Lower leg skin (tissue), 3 donors: ENCODE results near the gene LINGO3.

Experiments used
- POLR2A ChIP-seq, 2 donors: fragments of 450-650 bp; IDR thresholded peaks; one replicate each; pipeline ENCODE4 v1.6.1; 2016 to 2017; ENCODE audit warnings: antibody characterized with exemption in 2 of 2, mild to moderate bottlenecking in 1 of 2, moderate library complexity in 1 of 2
- TF ChIP-seq, protein P1 (sequence below), 3 donors: fragments of 450-650 bp; IDR thresholded peaks; one replicate each; pipeline ENCODE4 v1.5.1; 2016; ENCODE audit warnings: antibody characterized with exemption in 3 of 3, mild to moderate bottlenecking in 3 of 3, moderate library complexity in 2 of 3

GRCh38 chr19:2288338-2288817 is 19.6 kb downstream of the LINGO3 start:
- TF ChIP-seq POLR2A (IDR thresholded peaks at IDR 0.05): no peak
- TF ChIP-seq, protein P1, sequence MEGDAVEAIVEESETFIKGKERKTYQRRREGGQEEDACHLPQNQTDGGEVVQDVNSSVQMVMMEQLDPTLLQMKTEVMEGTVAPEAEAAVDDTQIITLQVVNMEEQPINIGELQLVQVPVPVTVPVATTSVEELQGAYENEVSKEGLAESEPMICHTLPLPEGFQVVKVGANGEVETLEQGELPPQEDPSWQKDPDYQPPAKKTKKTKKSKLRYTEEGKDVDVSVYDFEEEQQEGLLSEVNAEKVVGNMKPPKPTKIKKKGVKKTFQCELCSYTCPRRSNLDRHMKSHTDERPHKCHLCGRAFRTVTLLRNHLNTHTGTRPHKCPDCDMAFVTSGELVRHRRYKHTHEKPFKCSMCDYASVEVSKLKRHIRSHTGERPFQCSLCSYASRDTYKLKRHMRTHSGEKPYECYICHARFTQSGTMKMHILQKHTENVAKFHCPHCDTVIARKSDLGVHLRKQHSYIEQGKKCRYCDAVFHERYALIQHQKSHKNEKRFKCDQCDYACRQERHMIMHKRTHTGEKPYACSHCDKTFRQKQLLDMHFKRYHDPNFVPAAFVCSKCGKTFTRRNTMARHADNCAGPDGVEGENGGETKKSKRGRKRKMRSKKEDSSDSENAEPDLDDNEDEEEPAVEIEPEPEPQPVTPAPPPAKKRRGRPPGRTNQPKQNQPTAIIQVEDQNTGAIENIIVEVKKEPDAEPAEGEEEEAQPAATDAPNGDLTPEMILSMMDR (IDR thresholded peaks at IDR 0.05): no peak
